Liver (tissue), 3 donors: ENCODE measurements around the gene ENDOU.

Experiments used
- EGR1 ChIP-seq, 2 donors: IDR thresholded peaks; 2 replicates each; pipeline ENCODE4 v1.6.1; 2016 to 2018; ENCODE audit warnings: antibody characterized with exemption in 2 of 2, low read depth in 2 of 2
- FOXA1 ChIP-seq: IDR thresholded peaks from 2 replicates; pipeline ENCODE4 v1.6.1; 2016; ENCODE audit warnings: antibody characterized with exemption
- GABPA ChIP-seq, 2 donors: IDR thresholded peaks in 1 of 2; conservative IDR thresholded peaks in 1 of 2; 2 replicates each; pipeline ENCODE4 v1.6.1; 2016; ENCODE audit warnings: antibody characterized with exemption in 2 of 2, mild to moderate bottlenecking in 1 of 2, moderate library complexity in 1 of 2
- HNF4A ChIP-seq, 2 donors: conservative IDR thresholded peaks; 2 replicates each; pipeline ENCODE4 v1.6.1; 2016; ENCODE audit warnings: antibody characterized with exemption in 2 of 2, mild to moderate bottlenecking in 2 of 2
- JUND ChIP-seq, 2 donors: IDR thresholded peaks; 2 replicates each; pipeline ENCODE4 v1.6.1; 2016; ENCODE audit warnings: antibody characterized with exemption in 2 of 2
- NR2F2 ChIP-seq: IDR thresholded peaks from 2 replicates; pipeline ENCODE4 v1.6.1; 2016; ENCODE audit warnings: antibody characterized with exemption
- RAD21 ChIP-seq, 2 donors: IDR thresholded peaks; 2 replicates each; pipeline ENCODE4 v1.6.1; 2016; ENCODE audit warnings: antibody characterized with exemption in 2 of 2, mild to moderate bottlenecking in 2 of 2
- REST ChIP-seq: IDR thresholded peaks from 2 replicates; pipeline ENCODE4 v1.6.1; 2016; ENCODE audit warnings: antibody characterized with exemption, mild to moderate bottlenecking
- SP1 ChIP-seq: IDR thresholded peaks from 2 replicates; pipeline ENCODE4 v1.6.1; 2018; ENCODE audit warnings: antibody characterized with exemption, mild to moderate bottlenecking
- TAF1 ChIP-seq: conservative IDR thresholded peaks from 2 replicates; pipeline ENCODE4 v1.6.1; 2016; ENCODE audit warnings: antibody characterized with exemption, mild to moderate bottlenecking
- YY1 ChIP-seq: IDR thresholded peaks from 2 replicates; pipeline ENCODE4 v1.6.1; 2016; ENCODE audit warnings: antibody characterized with exemption, mild to moderate bottlenecking
- TF ChIP-seq, protein P1 (sequence below): fragments of 150-350 bp; IDR thresholded peaks from 2 replicates; pipeline ENCODE4 v1.5.1; 2017; ENCODE audit warnings: improper control_type of control experiment, low read depth, low read length; ENCODE audit not compliant: missing input control
- TF ChIP-seq, protein P2 (sequence below): IDR thresholded peaks from 2 replicates; pipeline ENCODE4 v1.6.1; 2016; ENCODE audit warnings: antibody characterized with exemption
- TF ChIP-seq, protein P3 (sequence below): IDR thresholded peaks from 2 replicates; pipeline ENCODE4 v1.6.1; 2016; ENCODE audit warnings: antibody characterized with exemption
- donor health status: healthy.
- donor health status: healthy.

- TF ChIP-seq, protein P1, sequence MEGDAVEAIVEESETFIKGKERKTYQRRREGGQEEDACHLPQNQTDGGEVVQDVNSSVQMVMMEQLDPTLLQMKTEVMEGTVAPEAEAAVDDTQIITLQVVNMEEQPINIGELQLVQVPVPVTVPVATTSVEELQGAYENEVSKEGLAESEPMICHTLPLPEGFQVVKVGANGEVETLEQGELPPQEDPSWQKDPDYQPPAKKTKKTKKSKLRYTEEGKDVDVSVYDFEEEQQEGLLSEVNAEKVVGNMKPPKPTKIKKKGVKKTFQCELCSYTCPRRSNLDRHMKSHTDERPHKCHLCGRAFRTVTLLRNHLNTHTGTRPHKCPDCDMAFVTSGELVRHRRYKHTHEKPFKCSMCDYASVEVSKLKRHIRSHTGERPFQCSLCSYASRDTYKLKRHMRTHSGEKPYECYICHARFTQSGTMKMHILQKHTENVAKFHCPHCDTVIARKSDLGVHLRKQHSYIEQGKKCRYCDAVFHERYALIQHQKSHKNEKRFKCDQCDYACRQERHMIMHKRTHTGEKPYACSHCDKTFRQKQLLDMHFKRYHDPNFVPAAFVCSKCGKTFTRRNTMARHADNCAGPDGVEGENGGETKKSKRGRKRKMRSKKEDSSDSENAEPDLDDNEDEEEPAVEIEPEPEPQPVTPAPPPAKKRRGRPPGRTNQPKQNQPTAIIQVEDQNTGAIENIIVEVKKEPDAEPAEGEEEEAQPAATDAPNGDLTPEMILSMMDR: no peak
- no peak for TF ChIP-seq RAD21 (IDR thresholded peaks at IDR 0.05)
- no peak for TF ChIP-seq YY1
- TF ChIP-seq TAF1: no peak
- TF ChIP-seq SP1: no peak
- TF ChIP-seq, protein P2, sequence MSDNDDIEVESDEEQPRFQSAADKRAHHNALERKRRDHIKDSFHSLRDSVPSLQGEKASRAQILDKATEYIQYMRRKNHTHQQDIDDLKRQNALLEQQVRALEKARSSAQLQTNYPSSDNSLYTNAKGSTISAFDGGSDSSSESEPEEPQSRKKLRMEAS: no peak
- TF ChIP-seq EGR1 (IDR thresholded peaks at IDR 0.05; ENCODE audit: low read depth in 2 of 2): no peak
- TF ChIP-seq NR2F2: no peak
- no peak for TF ChIP-seq JUND (IDR thresholded peaks at IDR 0.05)
- TF ChIP-seq, protein P3, sequence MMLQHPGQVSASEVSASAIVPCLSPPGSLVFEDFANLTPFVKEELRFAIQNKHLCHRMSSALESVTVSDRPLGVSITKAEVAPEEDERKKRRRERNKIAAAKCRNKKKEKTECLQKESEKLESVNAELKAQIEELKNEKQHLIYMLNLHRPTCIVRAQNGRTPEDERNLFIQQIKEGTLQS: no peak
- TF ChIP-seq GABPA (IDR thresholded peaks at IDR 0.05 in 1 of 2, conservative IDR thresholded peaks at IDR 0.05 in 1 of 2): no peak
- no peak for TF ChIP-seq FOXA1
- no peak for TF ChIP-seq REST
- TF ChIP-seq HNF4A (conservative IDR thresholded peaks at IDR 0.05): no peak
These were observed 20.6 kb downstream of the ENDOU start for GRCh38 chr12:47704719-47705118.
